GM12891 (cell line): Measurements from ENCODE around the gene DDX39A.

Experiments used
- POLR2A ChIP-seq: IDR thresholded peaks from 2 replicates; pipeline ENCODE4 v1.6.1; 2011; ENCODE audit warnings: low read depth, low read length, control low read depth
- POLR2AphosphoS5 ChIP-seq: IDR thresholded peaks from 2 replicates; pipeline ENCODE4 v1.6.1; 2011; ENCODE audit warnings: low read depth, low read length, control low read depth
- POU2F2 ChIP-seq: IDR thresholded peaks from 2 replicates; pipeline ENCODE4 v1.6.1; 2011; ENCODE audit warnings: low read depth, mild to moderate bottlenecking, control low read depth, low read length, moderate library complexity
- TAF1 ChIP-seq: IDR thresholded peaks from 2 replicates; pipeline ENCODE4 v1.6.1; 2011; ENCODE audit warnings: low read depth, low read length, control low read depth

DNA sequence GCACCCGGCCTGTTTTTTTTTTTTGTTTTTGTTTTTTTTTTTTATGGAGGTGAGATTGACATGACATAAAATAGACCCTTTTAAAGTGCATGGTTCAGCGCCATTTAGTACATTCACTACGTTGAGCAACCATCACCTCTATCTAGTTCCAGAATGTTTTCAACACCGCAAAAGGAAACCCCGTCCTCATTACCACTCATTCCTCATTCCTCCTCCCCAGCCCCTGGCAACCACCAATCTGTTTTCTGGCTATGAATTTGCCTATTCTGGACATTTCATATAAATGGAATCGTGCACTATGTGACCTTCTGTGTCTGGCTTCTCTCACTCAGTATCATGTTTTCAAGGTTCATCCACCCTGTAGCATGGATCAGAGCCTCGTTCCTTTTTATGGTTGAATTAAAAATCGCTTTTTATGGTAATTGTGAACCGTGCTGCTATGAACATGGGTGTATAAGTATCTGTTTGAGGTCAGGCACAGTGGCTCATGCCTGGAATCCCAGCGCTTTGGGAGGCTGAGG lies 47.8 kb downstream of the DDX39A start:
- TF ChIP-seq POLR2A (no peak), TAF1 (no peak), POLR2AphosphoS5 (no peak), POU2F2 (no peak)
